ENCODE measurements around the gene THBS1.

- TF ChIP-seq POLR2AphosphoS5 (IDR thresholded peaks at IDR 0.05; ENCODE audit: borderline replicate concordance, low read depth, low read length) (no peak), EZH2 (IDR thresholded peaks at IDR 0.05) (no peak), FOXP2 (optimal IDR thresholded peaks at IDR 0.05; ENCODE audit: control extremely low read depth, extremely low read length, insufficient read depth) (no peak)
Measured at GRCh38 chr15:39580117-39580484, 778 bp upstream of the THBS1 start.
